Stimulated activated naive CD8-positive, alpha-beta T cell treated with anti-CD3 and anti-CD28 coated beads, Interleukin-15, amount 100 ng/mL, for 72 hours (primary cell): Measurements from ENCODE around the gene CENPP.

Source experiments
- ATAC-seq: fragments of 150-1000 bp; cut with Tn5 transposase; 2 replicates; pipeline ENCODE4 v1.10.0; 2021; ENCODE audit warnings: mild to moderate bottlenecking, moderate library complexity
- DNase-seq, 2 donors: peaks; one replicate each; pipeline ENCODE4 v3.0.0; 2021 to 2022
- H3K27ac Mint-ChIP-seq, 2 donors: one replicate each; pipeline ENCODE4 v1.8.0; 2022; ENCODE audit warnings: mild to moderate bottlenecking in 2 of 2, mixed read lengths in 2 of 2, moderate library complexity in 2 of 2
- H3K27me3 Mint-ChIP-seq: one replicate; pipeline ENCODE4 v1.8.0; 2022; ENCODE audit warnings: mixed read lengths
- H3K4me1 Mint-ChIP-seq: one replicate; pipeline ENCODE4 v1.8.0; 2022; ENCODE audit warnings: mild to moderate bottlenecking, mixed read lengths
- H3K4me3 Mint-ChIP-seq, 2 donors: one replicate each; pipeline ENCODE4 v1.8.0; 2022; ENCODE audit warnings: mild to moderate bottlenecking in 2 of 2, mixed read lengths in 2 of 2, moderate library complexity in 1 of 2
- H3K9me3 Mint-ChIP-seq, 2 donors: one replicate each; pipeline ENCODE4 v1.8.0; 2022; ENCODE audit warnings: mixed read lengths in 2 of 2

CENPP gene

GRCh38 chr9:92342825-92343488 is 17.2 kb downstream of the CENPP start:
- Mint-ChIP-seq H3K4me3 (no peak overlapping the region), H3K27ac (no peak overlapping the region), H3K9me3 (no peaks in the 10 kb centered on the region), H3K27me3 (no peaks in the 10 kb centered on the region), H3K4me1 (no peaks in the 10 kb centered on the region)
- no peak for ATAC-seq
- DNase-seq = no peak

- Mint-ChIP-seq H3K9me3 (no peaks in the 10 kb centered on the region), H3K27me3 (no peaks in the 10 kb centered on the region), H3K4me1 (no peaks in the 10 kb centered on the region), H3K4me3 (no peak overlapping the region), H3K27ac (no peak overlapping the region)
- DNase-seq (no peak), ATAC-seq (no peak)
Observed at GRCh38 chr9:92345582-92345981, 19.8 kb downstream of the CENPP start.

- Mint-ChIP-seq H3K27me3 (no peaks in the 10 kb centered on the region), H3K9me3 (peaks cover 6 to 20% of the 10 kb centered on the region in 2 donors), H3K4me3 (no peak overlapping the region), H3K4me1 (no peaks in the 10 kb centered on the region), H3K27ac (no peak overlapping the region)
- DNase-seq = no peak
- ATAC-seq = no peak
Observed at GRCh38 chr9:92349771-92350739, 24.3 kb downstream of the CENPP start.

GRCh38 chr9:92350740-92351133 is 25.0 kb downstream of the CENPP start:
- H3K27me3 Mint-ChIP-seq = no peaks in the 10 kb centered on the region
- no peaks in the 10 kb centered on the region for H3K4me1 Mint-ChIP-seq
- peaks cover 6 to 22% of the 10 kb centered on the region in 2 donors for H3K9me3 Mint-ChIP-seq
- no peak overlapping the region for H3K4me3 Mint-ChIP-seq
- ATAC-seq (no peak), DNase-seq (no peak)
- no peak overlapping the region for H3K27ac Mint-ChIP-seq

- Mint-ChIP-seq H3K9me3 (peaks cover 11 to 29% of the 10 kb centered on the region in 2 donors), H3K4me3 (no peak overlapping the region), H3K27me3 (no peaks in the 10 kb centered on the region), H3K27ac (peak overlapping the region in 1 of 2 donors; percentile 2), H3K4me1 (no peaks in the 10 kb centered on the region)
- DNase-seq = no peak
- no peak for ATAC-seq
Observed at GRCh38 chr9:92353051-92353450, 27.3 kb downstream of the CENPP start.

- no peak overlapping the region for H3K27ac Mint-ChIP-seq
- DNase-seq (no peak), ATAC-seq (no peak)
- H3K27me3 Mint-ChIP-seq = no peaks in the 10 kb centered on the region
- no peak overlapping the region for H3K4me3 Mint-ChIP-seq
- H3K9me3 Mint-ChIP-seq = peaks cover 17 to 19% of the 10 kb centered on the region in 2 donors
- no peaks in the 10 kb centered on the region for H3K4me1 Mint-ChIP-seq
Observed at GRCh38 chr9:92359394-92359995, 33.7 kb downstream of the CENPP start.

GRCh38 chr9:92360083-92360482 is 34.3 kb downstream of the CENPP start:
- no peaks in the 10 kb centered on the region for H3K27me3 Mint-ChIP-seq
- no peak overlapping the region for H3K4me3 Mint-ChIP-seq
- no peak overlapping the region for H3K27ac Mint-ChIP-seq
- ATAC-seq (no peak), DNase-seq (no peak)
- no peaks in the 10 kb centered on the region for H3K4me1 Mint-ChIP-seq
- peaks cover 13% of the 10 kb centered on the region in 2 donors for H3K9me3 Mint-ChIP-seq

- no peak for ATAC-seq
- Mint-ChIP-seq H3K27ac (no peak overlapping the region), H3K9me3 (peaks cover 6 to 12% of the 10 kb centered on the region in 2 donors), H3K4me1 (no peaks in the 10 kb centered on the region), H3K27me3 (no peaks in the 10 kb centered on the region), H3K4me3 (no peak overlapping the region)
- no peak for DNase-seq
Observed at GRCh38 chr9:92369075-92369474, 43.3 kb downstream of the CENPP start.

GRCh38 chr9:92373167-92373566 is 47.4 kb downstream of the CENPP start:
- Mint-ChIP-seq H3K9me3 (peaks cover 6 to 26% of the 10 kb centered on the region in 2 donors), H3K27ac (no peak overlapping the region), H3K27me3 (no peaks in the 10 kb centered on the region), H3K4me1 (no peaks in the 10 kb centered on the region), H3K4me3 (no peak overlapping the region)
- DNase-seq (no peak), ATAC-seq (no peak)

- no peak overlapping the region for H3K27ac Mint-ChIP-seq
Observed at GRCh38 chr9:92377876-92378275, 52.1 kb downstream of the CENPP start.

GRCh38 chr9:92378865-92379560 is 53.3 kb downstream of the CENPP start:
- Mint-ChIP-seq H3K27ac (peak overlapping the region in 1 of 2 donors; percentile 12), H3K27me3 (no peaks in the 10 kb centered on the region), H3K4me1 (peaks cover 12% of the 10 kb centered on the region), H3K9me3 (peaks cover 0 to 14% of the 10 kb centered on the region in 2 donors), H3K4me3 (no peak overlapping the region)
- DNase-seq (no peak), ATAC-seq (no peak)

More at GRCh38 chr9:92377876-92378275, 52.1 kb downstream of the CENPP start:
- ATAC-seq = no peak
- no peaks in the 10 kb centered on the region for H3K27me3 Mint-ChIP-seq
- DNase-seq = no peak
- no peak overlapping the region for H3K4me3 Mint-ChIP-seq
- H3K4me1 Mint-ChIP-seq = peaks cover 12% of the 10 kb centered on the region
- H3K9me3 Mint-ChIP-seq = peaks cover under 1 to 17% of the 10 kb centered on the region in 2 donors

- Mint-ChIP-seq H3K4me1 (peaks cover 12% of the 10 kb centered on the region), H3K9me3 (no peaks in the 10 kb centered on the region), H3K27ac (no peak overlapping the region), H3K4me3 (no peak overlapping the region), H3K27me3 (no peaks in the 10 kb centered on the region)
- ATAC-seq (no peak), DNase-seq (no peak)
Observed at GRCh38 chr9:92380603-92381002, 54.9 kb downstream of the CENPP start.

GRCh38 chr9:92381775-92382174 is 56.0 kb downstream of the CENPP start:
- ATAC-seq (no peak), DNase-seq (no peak)
- no peak overlapping the region for H3K27ac Mint-ChIP-seq
- H3K27me3 Mint-ChIP-seq = no peaks in the 10 kb centered on the region
- H3K4me3 Mint-ChIP-seq = no peak overlapping the region
- H3K9me3 Mint-ChIP-seq = no peaks in the 10 kb centered on the region
- H3K4me1 Mint-ChIP-seq = peaks cover 12% of the 10 kb centered on the region

- DNase-seq (no peak), ATAC-seq (no peak)
- H3K4me3 Mint-ChIP-seq = no peak overlapping the region
- no peaks in the 10 kb centered on the region for H3K9me3 Mint-ChIP-seq
- no peaks in the 10 kb centered on the region for H3K27me3 Mint-ChIP-seq
- peaks cover 3% of the 10 kb centered on the region for H3K4me1 Mint-ChIP-seq
- H3K27ac Mint-ChIP-seq = no peak overlapping the region
Observed at GRCh38 chr9:92384375-92384774, 58.6 kb downstream of the CENPP start.

- H3K4me1 Mint-ChIP-seq = no peaks in the 10 kb centered on the region
- H3K4me3 Mint-ChIP-seq = no peak overlapping the region
- ATAC-seq (no peak), DNase-seq (no peak)
- no peak overlapping the region for H3K27ac Mint-ChIP-seq
- no peaks in the 10 kb centered on the region for H3K27me3 Mint-ChIP-seq
- no peaks in the 10 kb centered on the region for H3K9me3 Mint-ChIP-seq
Observed at GRCh38 chr9:92385001-92385400, 59.2 kb downstream of the CENPP start.
